ENCODE data around the gene ARHGAP28.

DNA sequence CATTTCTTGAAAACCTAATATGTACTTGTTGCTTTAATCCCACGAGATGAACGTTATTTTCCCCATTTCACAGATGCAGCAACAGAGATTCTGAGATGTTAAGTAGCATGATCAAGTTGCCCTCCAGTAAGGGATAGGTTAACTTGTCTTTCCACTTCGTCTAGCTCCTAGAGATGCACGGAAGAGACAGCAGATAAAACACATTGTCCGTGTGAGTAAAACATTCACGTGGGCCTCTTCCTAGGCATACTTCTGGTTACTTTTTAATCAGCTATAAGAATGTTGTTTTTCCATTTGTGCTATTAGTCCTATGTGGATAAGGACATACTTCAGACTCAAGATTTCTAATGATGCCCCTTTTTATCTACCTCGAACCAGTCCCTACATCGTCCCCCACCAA is 1.2 kb upstream of the ARHGAP28 start:
- TF ChIP-seq POLR2A (IDR thresholded peaks at IDR 0.05) = no peak
- TF ChIP-seq, protein P1, sequence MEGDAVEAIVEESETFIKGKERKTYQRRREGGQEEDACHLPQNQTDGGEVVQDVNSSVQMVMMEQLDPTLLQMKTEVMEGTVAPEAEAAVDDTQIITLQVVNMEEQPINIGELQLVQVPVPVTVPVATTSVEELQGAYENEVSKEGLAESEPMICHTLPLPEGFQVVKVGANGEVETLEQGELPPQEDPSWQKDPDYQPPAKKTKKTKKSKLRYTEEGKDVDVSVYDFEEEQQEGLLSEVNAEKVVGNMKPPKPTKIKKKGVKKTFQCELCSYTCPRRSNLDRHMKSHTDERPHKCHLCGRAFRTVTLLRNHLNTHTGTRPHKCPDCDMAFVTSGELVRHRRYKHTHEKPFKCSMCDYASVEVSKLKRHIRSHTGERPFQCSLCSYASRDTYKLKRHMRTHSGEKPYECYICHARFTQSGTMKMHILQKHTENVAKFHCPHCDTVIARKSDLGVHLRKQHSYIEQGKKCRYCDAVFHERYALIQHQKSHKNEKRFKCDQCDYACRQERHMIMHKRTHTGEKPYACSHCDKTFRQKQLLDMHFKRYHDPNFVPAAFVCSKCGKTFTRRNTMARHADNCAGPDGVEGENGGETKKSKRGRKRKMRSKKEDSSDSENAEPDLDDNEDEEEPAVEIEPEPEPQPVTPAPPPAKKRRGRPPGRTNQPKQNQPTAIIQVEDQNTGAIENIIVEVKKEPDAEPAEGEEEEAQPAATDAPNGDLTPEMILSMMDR (IDR thresholded peaks at IDR 0.05) = no peak

All from right lobe of liver (tissue), 4 donors.